Mammary epithelial cell (primary cell): ENCODE results near the gene CACNA2D4.

Experiments used
- CTCF ChIP-seq, 2 donors: IDR thresholded peaks in 1 of 2; conservative IDR thresholded peaks in 1 of 2; 2 replicates each; pipeline ENCODE4 v1.5.1; 2011 to 2012; ENCODE audit warnings: inconsistent platforms in 2 of 2, low read length in 2 of 2, mild to moderate bottlenecking in 2 of 2, control low read depth in 1 of 2, low read depth in 1 of 2; ENCODE audit not compliant: insufficient read depth in 1 of 2; ENCODE audit errors: extremely low read depth in 1 of 2
- EZH2 ChIP-seq: IDR thresholded peaks from 2 replicates; pipeline ENCODE4 v1.6.1; 2012; ENCODE audit warnings: low read length, inconsistent platforms, borderline replicate concordance

- TF ChIP-seq CTCF (conservative IDR thresholded peaks at IDR 0.05 in 1 of 2, IDR thresholded peaks at IDR 0.05 in 1 of 2; ENCODE audit: extremely low read depth in 1 of 2, insufficient read depth in 1 of 2, low read depth in 1 of 2, low read length in 2 of 2) (no peak), EZH2 (no peak)
Observed at GRCh38 chr12:1782215-1782614, 136.2 kb downstream of the CACNA2D4 start.
